HL-60 (cell line): Measurements from ENCODE around the gene CBLC.

ENCODE experiments used
- GABPA ChIP-seq: IDR thresholded peaks from 2 replicates; pipeline ENCODE4 v1.6.1; 2012; ENCODE audit warnings: low read depth
- POLR2AphosphoS5 ChIP-seq: IDR thresholded peaks from 2 replicates; pipeline ENCODE4 v1.6.1; 2012; ENCODE audit warnings: low read depth
- TF ChIP-seq, protein P1 (sequence below): IDR thresholded peaks from one replicate; pipeline ENCODE4 v1.5.1; 2011; ENCODE audit warnings: low read length, control low read depth, inconsistent platforms; ENCODE audit not compliant: insufficient read depth
- TF ChIP-seq, protein P2 (sequence below): IDR thresholded peaks from 2 replicates; pipeline ENCODE4 v1.6.1; 2012; ENCODE audit warnings: low read depth; ENCODE audit not compliant: insufficient replicate concordance

DNA sequence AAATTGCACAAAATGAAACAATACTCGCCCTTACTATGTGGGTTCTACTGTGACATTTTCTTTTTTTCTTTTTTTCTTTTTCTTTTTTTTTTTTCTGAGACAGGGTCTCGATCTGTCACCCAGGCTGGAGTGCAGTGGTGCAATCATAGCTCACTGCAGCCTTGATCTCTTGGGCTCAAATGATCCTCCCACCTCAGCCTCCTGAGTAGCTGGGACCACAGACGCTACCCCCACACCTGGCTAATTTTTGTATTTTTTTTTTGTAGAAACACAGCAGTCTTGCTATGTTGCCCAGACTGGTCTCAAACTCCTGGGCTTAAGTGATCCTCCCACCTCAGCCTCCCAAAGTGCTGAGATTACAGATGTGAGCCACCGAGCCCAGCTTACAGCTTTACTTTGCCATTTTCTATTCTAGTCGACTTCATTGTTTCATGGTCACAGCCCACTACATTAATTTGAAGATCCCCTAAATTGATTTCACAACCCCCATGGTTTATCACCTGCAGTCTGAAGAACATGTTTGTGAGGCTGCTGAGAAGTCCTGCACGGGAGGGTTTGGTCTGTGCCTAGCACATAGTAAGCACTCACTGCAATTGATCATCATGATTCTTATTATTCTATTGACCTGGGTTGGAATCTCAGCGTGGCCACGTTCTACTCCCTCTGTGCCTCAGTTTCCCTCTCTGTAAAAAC lies 25.4 kb upstream of the CBLC start:
- TF ChIP-seq, protein P1, sequence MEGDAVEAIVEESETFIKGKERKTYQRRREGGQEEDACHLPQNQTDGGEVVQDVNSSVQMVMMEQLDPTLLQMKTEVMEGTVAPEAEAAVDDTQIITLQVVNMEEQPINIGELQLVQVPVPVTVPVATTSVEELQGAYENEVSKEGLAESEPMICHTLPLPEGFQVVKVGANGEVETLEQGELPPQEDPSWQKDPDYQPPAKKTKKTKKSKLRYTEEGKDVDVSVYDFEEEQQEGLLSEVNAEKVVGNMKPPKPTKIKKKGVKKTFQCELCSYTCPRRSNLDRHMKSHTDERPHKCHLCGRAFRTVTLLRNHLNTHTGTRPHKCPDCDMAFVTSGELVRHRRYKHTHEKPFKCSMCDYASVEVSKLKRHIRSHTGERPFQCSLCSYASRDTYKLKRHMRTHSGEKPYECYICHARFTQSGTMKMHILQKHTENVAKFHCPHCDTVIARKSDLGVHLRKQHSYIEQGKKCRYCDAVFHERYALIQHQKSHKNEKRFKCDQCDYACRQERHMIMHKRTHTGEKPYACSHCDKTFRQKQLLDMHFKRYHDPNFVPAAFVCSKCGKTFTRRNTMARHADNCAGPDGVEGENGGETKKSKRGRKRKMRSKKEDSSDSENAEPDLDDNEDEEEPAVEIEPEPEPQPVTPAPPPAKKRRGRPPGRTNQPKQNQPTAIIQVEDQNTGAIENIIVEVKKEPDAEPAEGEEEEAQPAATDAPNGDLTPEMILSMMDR, result no peak
- TF ChIP-seq, protein P2, sequence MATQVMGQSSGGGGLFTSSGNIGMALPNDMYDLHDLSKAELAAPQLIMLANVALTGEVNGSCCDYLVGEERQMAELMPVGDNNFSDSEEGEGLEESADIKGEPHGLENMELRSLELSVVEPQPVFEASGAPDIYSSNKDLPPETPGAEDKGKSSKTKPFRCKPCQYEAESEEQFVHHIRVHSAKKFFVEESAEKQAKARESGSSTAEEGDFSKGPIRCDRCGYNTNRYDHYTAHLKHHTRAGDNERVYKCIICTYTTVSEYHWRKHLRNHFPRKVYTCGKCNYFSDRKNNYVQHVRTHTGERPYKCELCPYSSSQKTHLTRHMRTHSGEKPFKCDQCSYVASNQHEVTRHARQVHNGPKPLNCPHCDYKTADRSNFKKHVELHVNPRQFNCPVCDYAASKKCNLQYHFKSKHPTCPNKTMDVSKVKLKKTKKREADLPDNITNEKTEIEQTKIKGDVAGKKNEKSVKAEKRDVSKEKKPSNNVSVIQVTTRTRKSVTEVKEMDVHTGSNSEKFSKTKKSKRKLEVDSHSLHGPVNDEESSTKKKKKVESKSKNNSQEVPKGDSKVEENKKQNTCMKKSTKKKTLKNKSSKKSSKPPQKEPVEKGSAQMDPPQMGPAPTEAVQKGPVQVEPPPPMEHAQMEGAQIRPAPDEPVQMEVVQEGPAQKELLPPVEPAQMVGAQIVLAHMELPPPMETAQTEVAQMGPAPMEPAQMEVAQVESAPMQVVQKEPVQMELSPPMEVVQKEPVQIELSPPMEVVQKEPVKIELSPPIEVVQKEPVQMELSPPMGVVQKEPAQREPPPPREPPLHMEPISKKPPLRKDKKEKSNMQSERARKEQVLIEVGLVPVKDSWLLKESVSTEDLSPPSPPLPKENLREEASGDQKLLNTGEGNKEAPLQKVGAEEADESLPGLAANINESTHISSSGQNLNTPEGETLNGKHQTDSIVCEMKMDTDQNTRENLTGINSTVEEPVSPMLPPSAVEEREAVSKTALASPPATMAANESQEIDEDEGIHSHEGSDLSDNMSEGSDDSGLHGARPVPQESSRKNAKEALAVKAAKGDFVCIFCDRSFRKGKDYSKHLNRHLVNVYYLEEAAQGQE, result no peak
- TF ChIP-seq POLR2AphosphoS5, result no peak
- TF ChIP-seq GABPA, result no peak
